MM.1S (cell line): ENCODE results near the gene RRM1.
"Not testable (repeated sequence)": the region's sequence is repeated elsewhere in the genome, so short reads cannot be mapped to it uniquely, and the experiment has no call there.

Experiments used
- DNase-seq: peaks from one replicate; pipeline ENCODE4 v3.0.0-alpha.2; 2015
- H2AFZ ChIP-seq: fragments of 300-600 bp; sonication (generic); 2 replicates; pipeline ENCODE4 v1.6.0; 2016; ENCODE audit warnings: antibody characterized with exemption, low read length
- H3F3A ChIP-seq: fragments of 300-600 bp; sonication (generic); 2 replicates; pipeline ENCODE4 v1.6.1; 2016; ENCODE audit warnings: mild to moderate bottlenecking, antibody characterized with exemption, low read length, moderate library complexity, mixed read lengths; ENCODE audit not compliant: insufficient read depth
- H3K27ac ChIP-seq: fragments of 300-600 bp; sonication (generic); 2 replicates; pipeline ENCODE4 v1.5.1; 2016; ENCODE audit warnings: mild to moderate bottlenecking, low read length
- H3K27me3 ChIP-seq: fragments of 300-600 bp; sonication (generic); replicated peaks from 2 replicates; pipeline ENCODE4 v1.6.0; 2016; ENCODE audit warnings: low read length; ENCODE audit not compliant: insufficient read depth
- H3K36me3 ChIP-seq: fragments of 300-600 bp; sonication (generic); replicated peaks from 2 replicates; pipeline ENCODE4 v1.6.1; 2016; ENCODE audit warnings: mild to moderate bottlenecking, low read length, mixed read lengths; ENCODE audit not compliant: insufficient read depth
- H3K4me1 ChIP-seq: fragments of 300-600 bp; sonication (generic); 2 replicates; pipeline ENCODE4 v1.6.1; 2016; ENCODE audit warnings: low read length, mixed read lengths
- H3K4me2 ChIP-seq: fragments of 300-600 bp; sonication (generic); 2 replicates; pipeline ENCODE4 v1.6.0; 2016; ENCODE audit warnings: low read depth, low read length
- H3K4me3 ChIP-seq: fragments of 300-600 bp; sonication (generic); 2 replicates; pipeline ENCODE4 v1.5.1; 2016; ENCODE audit warnings: low read length, mixed read lengths
- H3K79me2 ChIP-seq: fragments of 300-600 bp; sonication (generic); 2 replicates; pipeline ENCODE4 v1.6.1; 2016; ENCODE audit warnings: mixed run types, low read length, mixed read lengths
- H3K9ac ChIP-seq: fragments of 300-600 bp; sonication (generic); 2 replicates; pipeline ENCODE4 v1.6.1; 2016; ENCODE audit warnings: low read length, mixed read lengths
- H3K9me2 ChIP-seq: fragments of 300-600 bp; sonication (generic); replicated peaks from 2 replicates; pipeline ENCODE4 v1.6.1; 2016; ENCODE audit warnings: mild to moderate bottlenecking, low read length, mixed read lengths; ENCODE audit not compliant: insufficient read depth
- H3K9me3 ChIP-seq: fragments of 300-600 bp; sonication (generic); replicated peaks from 2 replicates; pipeline ENCODE4 v1.6.1; 2016; ENCODE audit warnings: mild to moderate bottlenecking, low read length, mixed read lengths; ENCODE audit not compliant: insufficient read depth
- H4K20me1 ChIP-seq: fragments of 300-600 bp; sonication (generic); 2 replicates; pipeline ENCODE4 v1.6.1; 2016; ENCODE audit warnings: mild to moderate bottlenecking, low read length, moderate library complexity, mixed read lengths; ENCODE audit not compliant: insufficient read depth
- EZH2 ChIP-seq: fragments of 300-600 bp; sonication (generic); optimal IDR thresholded peaks from 2 replicates; pipeline ENCODE3; 2017; ENCODE audit warnings: low read depth, mild to moderate bottlenecking, antibody characterized with exemption, low read length, mixed read lengths
- EZH2phosphoT487 ChIP-seq: fragments of 300-600 bp; sonication (generic); IDR thresholded peaks from 2 replicates; pipeline ENCODE4 v1.6.1; 2018; ENCODE audit warnings: antibody characterized with exemption, low read length
- TF ChIP-seq, protein P1 (sequence below): fragments of 300-600 bp; sonication (generic); IDR thresholded peaks from 2 replicates; pipeline ENCODE4 v1.5.1; 2016; ENCODE audit warnings: antibody characterized with exemption, low read length, mixed read lengths

RRM1 gene

DNA sequence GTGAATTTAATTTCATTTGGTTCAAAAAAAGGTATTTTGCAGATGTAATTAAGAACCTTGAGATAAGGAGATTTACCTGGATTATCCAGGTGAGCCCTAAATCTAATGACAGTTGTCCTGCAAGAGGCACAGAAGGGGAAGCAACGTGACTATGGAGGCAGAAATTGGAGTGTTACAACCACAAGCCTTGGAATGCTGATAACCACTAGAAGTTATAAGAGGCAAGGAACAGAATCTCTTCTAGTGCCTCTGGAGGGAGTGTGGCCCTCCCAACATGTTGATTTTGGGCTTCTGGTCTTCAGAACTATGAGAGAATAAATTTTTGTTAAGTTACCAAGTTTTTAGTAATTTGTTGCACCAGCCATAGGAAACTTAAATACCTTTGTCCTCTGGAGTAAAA is 32.8 kb downstream of the RRM1 start:
- Histone ChIP-seq H3K79me2 (0 out of 2 replicates have a peak, but pooled peaks cover 6% of the 10 kb centered on the region), H3K4me1 (no peaks in the 10 kb centered on the region), H3K27me3 (no peaks in the 10 kb centered on the region), H3K27ac (no peak overlapping the region), H3K9me2 (no peaks in the 10 kb centered on the region), H3K4me3 (no peak overlapping the region), H3K4me2 (no peak overlapping the region), H3K9me3 (no peaks in the 10 kb centered on the region), H2AFZ (no peak overlapping the region), H3K9ac (no peak overlapping the region), H3F3A (no peaks in the 10 kb centered on the region), H4K20me1 (no peaks in the 10 kb centered on the region), H3K36me3 (peaks cover 17% of the 10 kb centered on the region)
- DNase-seq: no peak
- TF ChIP-seq EZH2phosphoT487 (no peak), EZH2 (no peak)
- TF ChIP-seq, protein P1, sequence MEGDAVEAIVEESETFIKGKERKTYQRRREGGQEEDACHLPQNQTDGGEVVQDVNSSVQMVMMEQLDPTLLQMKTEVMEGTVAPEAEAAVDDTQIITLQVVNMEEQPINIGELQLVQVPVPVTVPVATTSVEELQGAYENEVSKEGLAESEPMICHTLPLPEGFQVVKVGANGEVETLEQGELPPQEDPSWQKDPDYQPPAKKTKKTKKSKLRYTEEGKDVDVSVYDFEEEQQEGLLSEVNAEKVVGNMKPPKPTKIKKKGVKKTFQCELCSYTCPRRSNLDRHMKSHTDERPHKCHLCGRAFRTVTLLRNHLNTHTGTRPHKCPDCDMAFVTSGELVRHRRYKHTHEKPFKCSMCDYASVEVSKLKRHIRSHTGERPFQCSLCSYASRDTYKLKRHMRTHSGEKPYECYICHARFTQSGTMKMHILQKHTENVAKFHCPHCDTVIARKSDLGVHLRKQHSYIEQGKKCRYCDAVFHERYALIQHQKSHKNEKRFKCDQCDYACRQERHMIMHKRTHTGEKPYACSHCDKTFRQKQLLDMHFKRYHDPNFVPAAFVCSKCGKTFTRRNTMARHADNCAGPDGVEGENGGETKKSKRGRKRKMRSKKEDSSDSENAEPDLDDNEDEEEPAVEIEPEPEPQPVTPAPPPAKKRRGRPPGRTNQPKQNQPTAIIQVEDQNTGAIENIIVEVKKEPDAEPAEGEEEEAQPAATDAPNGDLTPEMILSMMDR: no peak

DNA sequence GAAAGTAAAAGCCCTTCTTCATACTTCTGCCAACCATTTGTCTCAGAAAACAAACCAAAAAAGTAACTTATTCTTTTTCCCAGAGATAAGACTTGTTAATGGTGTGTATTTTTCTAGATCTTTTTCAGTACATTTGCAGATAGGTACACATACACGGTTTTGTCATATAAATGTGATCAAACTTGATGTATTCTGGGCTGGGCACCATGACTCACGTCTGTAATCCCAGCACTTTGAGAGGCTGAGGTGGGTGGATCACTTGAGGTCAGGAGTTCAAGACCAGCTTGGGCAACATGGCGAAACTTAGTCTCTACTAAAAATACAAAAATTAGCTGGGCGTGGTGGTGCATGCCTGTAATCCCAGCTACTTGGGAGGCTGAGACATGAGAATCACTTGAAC is 35.6 kb downstream of the RRM1 start:
- H3K36me3 ChIP-seq, H3K9ac ChIP-seq, H3K4me3 ChIP-seq, H3K9me2 ChIP-seq, H2AFZ ChIP-seq, H3K4me2 ChIP-seq, H3F3A ChIP-seq, H3K27me3 ChIP-seq, H3K4me1 ChIP-seq, H3K79me2 ChIP-seq, H3K9me3 ChIP-seq, H4K20me1 ChIP-seq, H3K27ac ChIP-seq, DNase-seq: not testable (repeated sequence)

DNA sequence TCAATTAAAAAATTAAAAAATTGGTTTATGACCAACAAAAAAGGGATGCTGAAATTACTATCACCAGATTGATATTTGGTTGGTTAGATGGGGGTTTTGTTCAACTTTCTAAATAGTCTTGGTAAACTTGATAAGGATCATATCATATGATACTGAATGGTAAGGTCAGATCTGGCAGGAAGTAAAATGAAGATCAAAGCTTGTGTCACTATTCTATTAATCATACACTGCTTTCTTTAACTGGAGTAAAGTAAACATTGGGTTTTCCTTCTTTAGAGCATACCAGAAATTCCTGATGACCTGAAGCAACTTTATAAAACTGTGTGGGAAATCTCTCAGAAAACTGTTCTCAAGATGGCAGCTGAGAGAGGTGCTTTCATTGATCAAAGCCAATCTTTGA is 40.2 kb downstream of the RRM1 start:
- no peaks in the 10 kb centered on the region for H3K9me3 ChIP-seq
- H3K27ac ChIP-seq: no peak overlapping the region
- H3K9me2 ChIP-seq: no peaks in the 10 kb centered on the region
- no peak overlapping the region for H3K4me3 ChIP-seq
- H3F3A ChIP-seq: no peaks in the 10 kb centered on the region
- no peaks in the 10 kb centered on the region for H4K20me1 ChIP-seq
- H3K9ac ChIP-seq: no peak overlapping the region
- no peak overlapping the region for H3K4me2 ChIP-seq
- no peaks in the 10 kb centered on the region for H3K27me3 ChIP-seq
- DNase-seq: no peak
- H3K79me2 ChIP-seq: no peaks in the 10 kb centered on the region
- no peak overlapping the region for H2AFZ ChIP-seq
- H3K4me1 ChIP-seq: no peaks in the 10 kb centered on the region
- TF ChIP-seq, protein P1: no peak
- TF ChIP-seq EZH2phosphoT487 (no peak), EZH2 (no peak)
- H3K36me3 ChIP-seq: peaks cover 5% of the 10 kb centered on the region; the same call in 1 of the 2 replicates

DNA sequence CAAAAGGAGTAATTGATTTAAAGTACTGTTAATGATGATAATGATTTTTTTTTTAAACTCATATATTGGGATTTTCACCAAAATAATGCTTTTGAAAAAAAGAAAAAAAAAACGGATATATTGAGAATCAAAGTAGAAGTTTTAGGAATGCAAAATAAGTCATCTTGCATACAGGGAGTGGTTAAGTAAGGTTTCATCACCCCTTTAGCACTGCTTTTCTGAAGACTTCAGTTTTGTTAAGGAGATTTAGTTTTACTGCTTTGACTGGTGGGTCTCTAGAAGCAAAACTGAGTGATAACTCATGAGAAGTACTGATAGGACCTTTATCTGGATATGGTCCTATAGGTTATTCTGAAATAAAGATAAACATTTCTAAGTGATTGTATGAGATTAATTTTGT is 43.9 kb downstream of the RRM1 start:
- no peak overlapping the region for H3K9ac ChIP-seq
- H3K27ac ChIP-seq: no peak overlapping the region
- no peaks in the 10 kb centered on the region for H3F3A ChIP-seq
- no peaks in the 10 kb centered on the region for H3K27me3 ChIP-seq
- no peaks in the 10 kb centered on the region for H3K9me3 ChIP-seq
- TF ChIP-seq EZH2 (no peak), EZH2phosphoT487 (no peak)
- TF ChIP-seq, protein P1: no peak
- no peak overlapping the region for H3K4me3 ChIP-seq
- H3K4me1 ChIP-seq: no peaks in the 10 kb centered on the region
- peaks cover 8% of the 10 kb centered on the region; the same call in 1 of the 2 replicates for H3K36me3 ChIP-seq
- no peak overlapping the region for H2AFZ ChIP-seq
- H4K20me1 ChIP-seq: no peaks in the 10 kb centered on the region
- H3K4me2 ChIP-seq: no peak overlapping the region
- H3K9me2 ChIP-seq: no peaks in the 10 kb centered on the region
- DNase-seq: no peak
- H3K79me2 ChIP-seq: no peaks in the 10 kb centered on the region
